Gastroesophageal sphincter (tissue), 4 donors: Measurements from ENCODE around the gene ITIH5. TPM values are rescaled to one million over a fixed set of nuclear protein-coding genes. Genes with fewer than 3 reads are reported as not detected.

ENCODE experiments used
- ATAC-seq: fragments of 150-250 bp; one replicate; pipeline ENCODE4 v1.9.1; 2016; ENCODE audit warnings: mild to moderate bottlenecking, moderate library complexity
- H3K27ac ChIP-seq, 4 donors: fragments of 200-600 bp; sonication (generic) in 3 of 4; 1 replicate in 3 of 4; 2 replicates in 1 of 4; pipeline ENCODE4 v1.5.1; 2016 to 2019
- H3K27me3 ChIP-seq: fragments of 200-600 bp; sonication (generic); one replicate; pipeline ENCODE4 v1.5.1; 2019
- H3K36me3 ChIP-seq, 2 donors: fragments of 200-600 bp; sonication (generic); one replicate each; pipeline ENCODE4 v1.5.1; 2019; ENCODE audit warnings: control low read depth in 1 of 2
- H3K4me1 ChIP-seq, 3 donors: fragments of 200-600 bp; sonication (generic); 1 replicate in 2 of 3; 2 replicates in 1 of 3; pipeline ENCODE4 v1.5.1; 2016 to 2019; ENCODE audit warnings: control low read depth in 2 of 3
- H3K4me3 ChIP-seq, 2 donors: fragments of 200-600 bp; sonication (generic); one replicate each; pipeline ENCODE4 v1.5.1; 2019; ENCODE audit warnings: mild to moderate bottlenecking in 1 of 2, moderate library complexity in 1 of 2
- H3K9me3 ChIP-seq, 3 donors: fragments of 200-600 bp; sonication (generic); one replicate each; pipeline ENCODE4 v1.5.1; 2017 to 2019; ENCODE audit warnings: control low read depth in 2 of 3
- EP300 ChIP-seq: sonication (generic); formaldehyde crosslinking; IDR thresholded peaks from one replicate; pipeline ENCODE4 v1.6.1; 2017; ENCODE audit warnings: antibody characterized with exemption, mild to moderate bottlenecking
- POLR2A ChIP-seq, 2 donors: fragments of 450-650 bp; IDR thresholded peaks; one replicate each; pipeline ENCODE4 v1.6.1; 2017; ENCODE audit warnings: antibody characterized with exemption in 2 of 2, mild to moderate bottlenecking in 2 of 2, moderate library complexity in 1 of 2
- POLR2AphosphoS5 ChIP-seq: sonication (generic); formaldehyde crosslinking; IDR thresholded peaks from one replicate; pipeline ENCODE4 v1.6.1; 2017; ENCODE audit warnings: antibody characterized with exemption
- WGBS, 2 donors: methylation state at CpG; one replicate each; pipeline ENCODE4 v1.1.5; 2018; ENCODE audit warnings: low coverage in 1 of 2; 5-methylcytosine and 5-hydroxymethylcytosine counted together
- total RNA-seq, 4 donors: library from RNA; depleted of rRNA; stranded (reverse); fragments of >200 nt; gene quantifications; one replicate each; pipeline ENCODE4 v1.1.0, GENCODE V29; 2016
- TF ChIP-seq, protein P1 (sequence below), 4 experiments: fragments of 200-600 bp in 2 of 4; fragments of 450-650 bp in 2 of 4; sonication (generic) in 1 of 4; IDR thresholded peaks; one replicate each; pipeline ENCODE4 v1.5.1; 2017 to 2019; ENCODE audit warnings: antibody characterized with exemption in 4 of 4, mild to moderate bottlenecking in 2 of 4, moderate library complexity in 2 of 4

Gene ITIH5
- total RNA-seq, 4 donors from 2014 or later = 36.4 to 96.0 (median 52.9) TPM

DNA sequence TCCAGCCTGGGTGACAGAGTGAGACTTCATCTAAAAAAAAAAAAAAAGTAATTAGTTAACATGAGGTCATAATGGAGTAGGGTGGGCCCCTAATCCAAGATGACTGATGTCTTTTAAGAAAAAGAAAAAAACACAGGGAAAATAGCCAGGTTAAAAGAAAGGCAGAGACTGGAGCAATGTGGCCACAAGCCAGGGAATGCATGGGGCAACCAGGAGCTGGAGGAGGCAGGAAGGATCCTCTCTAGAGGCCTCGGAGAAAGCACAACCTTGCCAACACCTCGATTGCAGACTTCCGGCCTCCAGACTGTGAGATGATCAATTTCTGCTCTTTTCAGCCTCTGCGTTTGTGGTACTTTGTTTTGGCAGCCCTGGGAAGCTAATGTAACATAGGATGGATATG lies 121.5 kb downstream of the ITIH5 start:
- H3K27me3 ChIP-seq = no peaks in the 10 kb centered on the region
- H3K4me1 ChIP-seq = peaks cover 0 to 76% (median 26%) of the 10 kb centered on the region in 3 donors
- ATAC-seq = peak; percentile 19
- TF ChIP-seq EP300 = no peak
- TF ChIP-seq, protein P1, sequence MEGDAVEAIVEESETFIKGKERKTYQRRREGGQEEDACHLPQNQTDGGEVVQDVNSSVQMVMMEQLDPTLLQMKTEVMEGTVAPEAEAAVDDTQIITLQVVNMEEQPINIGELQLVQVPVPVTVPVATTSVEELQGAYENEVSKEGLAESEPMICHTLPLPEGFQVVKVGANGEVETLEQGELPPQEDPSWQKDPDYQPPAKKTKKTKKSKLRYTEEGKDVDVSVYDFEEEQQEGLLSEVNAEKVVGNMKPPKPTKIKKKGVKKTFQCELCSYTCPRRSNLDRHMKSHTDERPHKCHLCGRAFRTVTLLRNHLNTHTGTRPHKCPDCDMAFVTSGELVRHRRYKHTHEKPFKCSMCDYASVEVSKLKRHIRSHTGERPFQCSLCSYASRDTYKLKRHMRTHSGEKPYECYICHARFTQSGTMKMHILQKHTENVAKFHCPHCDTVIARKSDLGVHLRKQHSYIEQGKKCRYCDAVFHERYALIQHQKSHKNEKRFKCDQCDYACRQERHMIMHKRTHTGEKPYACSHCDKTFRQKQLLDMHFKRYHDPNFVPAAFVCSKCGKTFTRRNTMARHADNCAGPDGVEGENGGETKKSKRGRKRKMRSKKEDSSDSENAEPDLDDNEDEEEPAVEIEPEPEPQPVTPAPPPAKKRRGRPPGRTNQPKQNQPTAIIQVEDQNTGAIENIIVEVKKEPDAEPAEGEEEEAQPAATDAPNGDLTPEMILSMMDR (IDR thresholded peaks at IDR 0.05) = no peak
- no peak for TF ChIP-seq POLR2A (IDR thresholded peaks at IDR 0.05)
- no peak for TF ChIP-seq POLR2AphosphoS5
- no peaks in the 10 kb centered on the region for H3K36me3 ChIP-seq
- H3K27ac ChIP-seq = peak overlapping the region in 3 of 4 donors; percentile 45 to 85 (median 51)
- H3K4me3 ChIP-seq = no peak overlapping the region
- no peaks in the 10 kb centered on the region for H3K9me3 ChIP-seq
- WGBS, 2 donors = 38 to 43% methylated on average over 4 of the region's 4 CpGs

DNA sequence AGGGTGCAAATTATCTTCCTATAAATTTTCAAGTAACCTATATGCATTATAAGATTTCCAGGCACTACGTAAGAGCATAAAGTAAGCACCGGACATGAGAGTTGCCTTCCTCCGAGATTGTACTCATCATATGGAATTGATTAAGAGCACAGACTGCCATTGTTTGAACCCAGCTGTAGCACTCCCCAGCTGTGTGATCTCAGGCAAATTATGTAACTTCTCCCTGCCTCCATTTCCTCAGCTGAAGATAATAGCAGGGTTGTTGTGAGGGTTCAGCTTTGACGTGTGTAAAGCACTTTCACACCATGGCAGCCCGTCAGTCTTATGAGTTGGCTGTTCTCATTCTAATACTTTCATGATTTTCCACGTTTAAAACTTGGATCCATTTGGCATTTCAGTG lies 122.6 kb downstream of the ITIH5 start:
- Histone ChIP-seq H3K27me3 (no peaks in the 10 kb centered on the region), H3K9me3 (no peaks in the 10 kb centered on the region), H3K4me3 (no peak overlapping the region), H3K27ac (peak overlapping the region in 2 of 4 donors; percentile 85 to 91), H3K4me1 (peaks cover 0 to 69% (median 26%) of the 10 kb centered on the region in 3 donors), H3K36me3 (no peaks in the 10 kb centered on the region)
- no peak for TF ChIP-seq POLR2A (IDR thresholded peaks at IDR 0.05)
- no peak for ATAC-seq
- WGBS, 2 donors = 53 to 67% methylated on average over 5 to 6 of the region's 6 CpGs

DNA sequence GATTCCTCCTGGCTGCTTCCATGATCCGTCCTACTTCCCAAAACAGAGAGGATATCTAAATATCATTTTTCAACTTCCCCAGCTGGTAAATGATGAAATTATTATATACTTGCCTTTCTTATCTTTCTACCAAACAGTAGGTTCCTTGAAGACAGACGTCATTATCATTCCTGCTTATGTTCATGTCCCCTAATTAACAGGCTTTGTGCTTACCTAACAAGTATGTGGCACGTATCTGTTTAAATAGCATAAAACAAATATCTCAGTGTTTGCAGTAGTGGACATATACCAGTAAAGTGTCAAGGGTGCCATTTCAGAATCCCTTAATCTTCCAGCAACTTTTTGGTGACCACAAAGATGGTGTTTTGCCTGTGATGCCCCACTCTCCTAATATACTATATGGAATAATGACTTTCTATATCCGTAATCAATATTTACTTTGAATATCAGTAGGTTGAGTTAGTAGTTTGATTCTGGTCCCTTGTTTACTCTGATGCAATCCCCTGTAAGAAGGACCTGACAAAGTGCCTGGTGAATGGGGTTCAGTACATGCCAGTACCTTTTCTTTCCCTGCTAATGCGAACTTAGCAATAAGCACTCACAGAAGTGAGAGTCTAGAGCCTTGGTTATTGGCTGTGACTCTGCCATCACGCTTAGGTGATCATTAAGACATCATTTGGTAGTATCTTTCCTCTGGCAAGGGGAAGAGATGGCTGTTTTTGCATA lies 124.4 kb downstream of the ITIH5 start:
- TF ChIP-seq, protein P1 (IDR thresholded peaks at IDR 0.05) = no peak
- no peak for TF ChIP-seq POLR2A (IDR thresholded peaks at IDR 0.05)
- no peak for TF ChIP-seq EP300
- no peak for TF ChIP-seq POLR2AphosphoS5

DNA sequence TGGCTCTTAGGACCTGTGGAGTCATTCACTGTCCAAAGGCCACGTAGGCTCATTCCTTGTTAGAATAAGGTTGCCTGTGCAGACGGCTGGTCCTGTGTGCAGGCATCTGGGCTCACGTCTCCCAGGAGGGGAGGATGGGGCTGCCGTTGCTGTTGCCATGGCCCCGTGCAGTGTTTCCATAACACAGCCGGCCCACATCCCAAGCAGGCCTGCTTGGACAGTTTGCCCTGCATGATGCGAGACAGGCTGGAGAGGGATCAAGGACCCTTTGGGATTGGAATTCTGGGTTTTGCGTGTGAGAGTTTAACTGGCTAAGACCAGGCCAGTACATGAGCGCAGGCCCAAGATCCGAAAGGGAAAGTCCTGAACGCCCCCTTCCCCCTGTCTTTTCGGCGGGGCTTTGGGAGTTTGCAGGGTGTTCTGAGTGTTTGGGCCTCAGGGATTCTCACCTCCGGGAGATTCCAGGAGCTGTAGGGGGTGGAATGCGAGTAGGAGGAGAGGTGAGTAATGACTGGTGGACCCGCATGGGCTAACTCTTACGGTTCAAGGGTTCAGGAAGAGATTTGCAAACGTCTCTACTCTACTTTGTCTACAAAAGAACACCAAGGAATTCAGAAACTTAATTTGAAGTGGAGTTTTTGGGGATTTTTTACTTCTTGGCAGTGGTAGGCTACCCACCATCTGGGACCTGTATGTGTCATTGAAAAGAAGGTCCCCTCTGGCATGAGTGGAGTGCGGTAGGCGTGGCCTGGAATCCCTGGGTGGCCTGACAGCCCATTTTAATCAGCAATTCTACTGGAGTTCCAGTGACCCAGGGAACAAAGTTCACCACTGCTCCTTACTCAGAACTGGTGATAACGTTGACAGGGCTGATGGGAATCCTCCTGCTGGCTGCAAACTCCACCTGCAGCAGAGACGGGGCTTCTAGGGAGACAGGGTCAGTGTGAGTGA lies 125.4 kb downstream of the ITIH5 start:
- no peaks in the 10 kb centered on the region for H3K27me3 ChIP-seq
- ATAC-seq = peak; percentile 86
- H3K36me3 ChIP-seq = no peaks in the 10 kb centered on the region
- H3K27ac ChIP-seq = peak overlapping the region; percentile 59 to 91 (median 83)
- WGBS, 2 donors = 18 to 23% methylated on average over 12 to 13 of the region's 22 CpGs
- H3K9me3 ChIP-seq = peaks cover 0 to 7% (median 1%) of the 10 kb centered on the region in 3 donors
- peak; percentile 21 for TF ChIP-seq POLR2AphosphoS5
- TF ChIP-seq POLR2A (IDR thresholded peaks at IDR 0.05) = no peak
- H3K4me3 ChIP-seq = no peak overlapping the region
- peaks cover 0 to 45% (median 21%) of the 10 kb centered on the region in 3 donors for H3K4me1 ChIP-seq

More for the DNA sequence above, 124.4 kb downstream of the ITIH5 start:
- Histone ChIP-seq H3K27ac (peak overlapping the region; percentile 59 to 91 (median 83)), H3K36me3 (no peaks in the 10 kb centered on the region), H3K4me3 (no peak overlapping the region), H3K27me3 (no peaks in the 10 kb centered on the region), H3K4me1 (peaks cover 0 to 54% (median 21%) of the 10 kb centered on the region in 3 donors), H3K9me3 (peaks cover 0 to 7% (median 1%) of the 10 kb centered on the region in 3 donors)
- no peak for ATAC-seq
- 42 to 51% methylated on average over 5 to 6 of the region's 6 CpGs for WGBS, 2 donors

DNA sequence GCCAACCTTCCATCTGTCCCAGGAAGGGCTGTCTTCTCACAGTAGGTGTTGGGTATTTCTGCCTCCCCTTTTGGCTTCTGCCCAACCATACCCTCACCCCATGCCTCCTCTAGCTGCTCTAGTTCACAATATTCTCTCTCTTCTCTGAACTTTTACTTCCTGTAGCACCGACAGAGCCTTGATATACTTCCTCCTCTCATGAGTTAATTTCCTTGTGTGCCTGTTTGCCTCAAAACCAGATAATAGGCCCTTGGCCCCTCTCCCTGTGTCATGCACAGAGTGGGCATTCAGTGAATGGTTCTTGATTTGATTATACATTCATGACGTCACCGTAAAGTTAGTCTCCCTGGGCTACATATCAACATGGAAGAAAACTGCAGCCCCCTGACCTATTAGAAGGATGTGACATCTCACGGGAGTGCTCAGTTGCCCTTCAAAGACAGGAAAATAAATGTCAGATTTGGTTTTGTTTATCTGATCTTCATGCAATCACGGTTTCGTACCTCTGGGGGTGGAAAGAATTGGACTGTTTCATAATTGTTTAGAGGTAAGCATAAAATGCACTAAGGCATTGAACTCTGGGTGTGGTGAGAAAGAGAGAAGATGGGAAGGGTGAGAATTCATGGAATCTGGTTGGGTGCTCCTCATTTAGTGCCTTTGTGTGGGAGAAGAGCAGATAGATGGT lies 127.7 kb downstream of the ITIH5 start:
- Histone ChIP-seq H3K4me1 (peaks cover 0 to 29% (median 18%) of the 10 kb centered on the region in 3 donors), H3K9me3 (peaks cover 0 to 7% (median 1%) of the 10 kb centered on the region in 3 donors), H3K4me3 (no peak overlapping the region), H3K27me3 (no peaks in the 10 kb centered on the region), H3K36me3 (no peaks in the 10 kb centered on the region), H3K27ac (no peak overlapping the region)
- ATAC-seq = no peak
- TF ChIP-seq, protein P1 (IDR thresholded peaks at IDR 0.05) = no peak
- TF ChIP-seq POLR2A (IDR thresholded peaks at IDR 0.05) (no peak), POLR2AphosphoS5 (no peak), EP300 (no peak)
- 51 to 67% methylated on average over 1 to 6 of the region's 6 CpGs for WGBS, 2 donors
